ENCODE results near the gene TCF7L2.

The TCF7L2 gene

GRCh38 chr10:112989826-112990225 is 39.8 kb downstream of the TCF7L2 start:
- no peak overlapping the region for H3K4me3 ChIP-seq (replicated peaks in 1 of 2; ENCODE audit: low read depth in 2 of 2, low read length in 2 of 2)
- DNase-seq (ENCODE audit: low read depth in 2 of 2), result no peak
- TF ChIP-seq, protein P1, sequence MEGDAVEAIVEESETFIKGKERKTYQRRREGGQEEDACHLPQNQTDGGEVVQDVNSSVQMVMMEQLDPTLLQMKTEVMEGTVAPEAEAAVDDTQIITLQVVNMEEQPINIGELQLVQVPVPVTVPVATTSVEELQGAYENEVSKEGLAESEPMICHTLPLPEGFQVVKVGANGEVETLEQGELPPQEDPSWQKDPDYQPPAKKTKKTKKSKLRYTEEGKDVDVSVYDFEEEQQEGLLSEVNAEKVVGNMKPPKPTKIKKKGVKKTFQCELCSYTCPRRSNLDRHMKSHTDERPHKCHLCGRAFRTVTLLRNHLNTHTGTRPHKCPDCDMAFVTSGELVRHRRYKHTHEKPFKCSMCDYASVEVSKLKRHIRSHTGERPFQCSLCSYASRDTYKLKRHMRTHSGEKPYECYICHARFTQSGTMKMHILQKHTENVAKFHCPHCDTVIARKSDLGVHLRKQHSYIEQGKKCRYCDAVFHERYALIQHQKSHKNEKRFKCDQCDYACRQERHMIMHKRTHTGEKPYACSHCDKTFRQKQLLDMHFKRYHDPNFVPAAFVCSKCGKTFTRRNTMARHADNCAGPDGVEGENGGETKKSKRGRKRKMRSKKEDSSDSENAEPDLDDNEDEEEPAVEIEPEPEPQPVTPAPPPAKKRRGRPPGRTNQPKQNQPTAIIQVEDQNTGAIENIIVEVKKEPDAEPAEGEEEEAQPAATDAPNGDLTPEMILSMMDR (IDR thresholded peaks at IDR 0.05; ENCODE audit: low read depth, low read length), result no peak

DNA sequence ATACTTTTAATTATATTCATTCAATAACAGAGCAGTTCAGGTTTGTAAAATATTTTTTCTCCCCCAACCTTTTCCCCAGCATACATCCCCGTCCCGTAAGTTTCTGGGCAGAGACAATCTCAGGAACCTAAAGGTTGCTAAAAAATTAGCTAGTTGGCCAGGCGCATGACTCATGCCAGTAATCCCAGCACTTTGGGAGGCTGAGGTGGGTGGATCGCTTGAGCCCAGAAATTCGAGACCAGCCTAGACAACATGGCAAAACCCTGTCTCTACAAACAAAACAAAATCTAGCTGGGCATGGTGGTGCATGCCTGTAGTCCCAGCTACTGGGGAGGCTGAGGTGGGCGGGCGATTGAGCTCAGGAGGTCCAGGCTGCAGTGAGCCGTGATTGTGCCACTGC is 40.2 kb downstream of the TCF7L2 start:
- TF ChIP-seq, protein P1 (IDR thresholded peaks at IDR 0.05; ENCODE audit: low read depth, low read length), result no peak
- DNase-seq (ENCODE audit: low read depth in 2 of 2), result no peak
- no peak overlapping the region for H3K4me3 ChIP-seq (replicated peaks in 1 of 2; ENCODE audit: low read depth in 2 of 2, low read length in 2 of 2)

- H3K4me3 ChIP-seq (replicated peaks in 1 of 2; ENCODE audit: low read depth in 2 of 2, low read length in 2 of 2), result no peak overlapping the region
- TF ChIP-seq, protein P1 (IDR thresholded peaks at IDR 0.05; ENCODE audit: low read depth, low read length), result no peak
Measured at GRCh38 chr10:112991888-112992491, 41.9 kb downstream of the TCF7L2 start.

GRCh38 chr10:112996462-112996861 is 46.4 kb downstream of the TCF7L2 start:
- no peak overlapping the region for H3K4me3 ChIP-seq (replicated peaks in 1 of 2; ENCODE audit: low read depth in 2 of 2, low read length in 2 of 2)
- TF ChIP-seq, protein P1 (IDR thresholded peaks at IDR 0.05; ENCODE audit: low read depth, low read length), result no peak
- DNase-seq (ENCODE audit: low read depth in 2 of 2), result no peak

More at GRCh38 chr10:112991888-112992491, 41.9 kb downstream of the TCF7L2 start:
- no peak for DNase-seq (ENCODE audit: low read depth in 2 of 2)

DNA sequence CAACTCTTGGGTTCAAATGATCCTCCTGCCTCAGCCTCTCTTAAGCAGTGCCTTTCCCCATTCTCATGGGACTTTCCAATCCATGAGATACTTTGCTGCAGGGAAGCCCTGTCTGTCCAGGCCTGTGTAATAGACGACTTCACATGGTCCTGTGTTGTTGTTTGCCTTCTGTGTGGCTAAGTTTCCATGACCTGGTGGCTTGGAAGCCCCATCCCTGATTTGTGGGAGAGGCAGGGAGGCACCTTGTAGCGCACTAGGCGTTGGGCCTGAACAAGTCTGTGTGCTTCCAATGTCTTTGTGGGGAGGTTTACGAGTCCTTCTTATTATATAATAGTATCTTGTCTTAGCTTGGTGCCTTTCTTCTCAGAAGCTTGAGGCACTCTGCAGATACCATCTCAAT is 49.1 kb downstream of the TCF7L2 start:
- no peak overlapping the region for H3K4me3 ChIP-seq (replicated peaks in 1 of 2; ENCODE audit: low read depth in 2 of 2, low read length in 2 of 2)

GRCh38 chr10:113000442-113000841 is 50.4 kb downstream of the TCF7L2 start:
- TF ChIP-seq, protein P1 (IDR thresholded peaks at IDR 0.05; ENCODE audit: low read depth, low read length), result no peak
- no peak for DNase-seq (ENCODE audit: low read depth in 2 of 2)
- H3K4me3 ChIP-seq (replicated peaks in 1 of 2; ENCODE audit: low read depth in 2 of 2, low read length in 2 of 2), result no peak overlapping the region

More for the DNA sequence above, 49.1 kb downstream of the TCF7L2 start:
- DNase-seq (ENCODE audit: low read depth in 2 of 2), result no peak
- TF ChIP-seq, protein P1 (IDR thresholded peaks at IDR 0.05; ENCODE audit: low read depth, low read length), result no peak
